Kidney (tissue), 14 donors: ENCODE measurements around the gene NUDT3. TPM values are rescaled to one million over a fixed set of nuclear protein-coding genes. Genes with fewer than 3 reads are reported as not detected.

Experiments
- DNase-seq, 5 donors: peaks; one replicate each; pipeline ENCODE4 v3.0.0-alpha.2; 2013 to 2020
- FAIRE-seq: peaks from 2 replicates; lab custom pipeline; 2012; peaks lifted over from hg19 to GRCh38; lab: Jason Lieb, UNC
- H3K27ac ChIP-seq, 2 donors: one replicate each; pipeline ENCODE4 v1.7.0; 2013; ENCODE audit warnings: low read depth in 2 of 2, low read length in 2 of 2, inconsistent platforms in 1 of 2
- H3K27me3 ChIP-seq: one replicate; pipeline ENCODE4 v1.7.1; 2013; ENCODE audit warnings: low read length, inconsistent platforms; ENCODE audit not compliant: control insufficient read depth, insufficient read depth
- H3K36me3 ChIP-seq, 3 donors: one replicate each; pipeline versions ENCODE4 v1.7.0 to v1.7.1; 2013; ENCODE audit warnings: low read length in 3 of 3, control low read depth in 1 of 3, inconsistent platforms in 1 of 3; ENCODE audit not compliant: insufficient read depth in 3 of 3, control insufficient read depth in 2 of 3
- H3K4me1 ChIP-seq, 3 donors: one replicate each; pipeline versions ENCODE4 v1.7.0 to v1.7.1; 2013; ENCODE audit warnings: low read length in 3 of 3, inconsistent platforms in 1 of 3, low read depth in 1 of 3; ENCODE audit not compliant: control insufficient read depth in 2 of 3, insufficient read depth in 2 of 3
- H3K4me3 ChIP-seq, 3 donors: one replicate each; pipeline versions ENCODE4 v1.7.0 to v1.8.1; 2013; ENCODE audit warnings: low read length in 3 of 3, control low read depth in 1 of 3, inconsistent platforms in 1 of 3
- H3K9ac ChIP-seq, 3 donors: one replicate each; pipeline versions ENCODE4 v1.7.0 to v1.7.1; 2013; ENCODE audit warnings: low read length in 3 of 3, control low read depth in 1 of 3, inconsistent platforms in 1 of 3
- H3K9me3 ChIP-seq, 3 donors: one replicate each; pipeline versions ENCODE4 v1.7.0 to v1.7.1; 2013; ENCODE audit warnings: low read length in 3 of 3, control low read depth in 1 of 3, inconsistent platforms in 1 of 3; ENCODE audit not compliant: control insufficient read depth in 2 of 3, insufficient read depth in 1 of 3
- intact Hi-C: fragments of 100-400 bp; cut with DNase I; formaldehyde crosslinking; loops from one replicate; pipeline ENCODE4 v1.11.1; 2022
- polyA plus RNA-seq: library from polyadenylated mRNA; stranded (reverse); fragments of 350-450 nt; fragmentation: Illumina TruSeq; extraction: RNeasy Lipid Tissue Mini Kit (QIAGEN cat#74804); gene quantifications from one replicate; pipeline ENCODE4 v1.2.3, GENCODE V29; 2014; ENCODE audit warnings: low read depth, low replicate concordance; ENCODE audit not compliant: insufficient read depth
- total RNA-seq: library from RNA; stranded (reverse); fragmentation: NEBNext Ultra II Directional; extraction: Animal tissue kit (Norgen Biotek cat#: 25700); gene quantifications from one replicate; pipeline ENCODE4 v1.2.1, GENCODE V29; 2021
- TF ChIP-seq, protein P1 (sequence below): IDR thresholded peaks from 3 replicates; pipeline ENCODE4 v1.5.1; 2012; ENCODE audit warnings: mild to moderate bottlenecking, moderate library complexity, borderline replicate concordance; ENCODE audit not compliant: insufficient read depth; ENCODE audit errors: extremely low read depth
- donor health status: control.
- donor health status: control.
- donor health status: control.
- donor health status: control.
- donor health status: control.
- donor health status: DM: yes; HTN: yes; CAD: no.
- donor health status: Normal renal cell carcinoma (clear cell type).

NUDT3 gene
- total and polyA plus RNA-seq, 2 donors from 2014 or later, result 17.7 to 53.8 TPM

DNA sequence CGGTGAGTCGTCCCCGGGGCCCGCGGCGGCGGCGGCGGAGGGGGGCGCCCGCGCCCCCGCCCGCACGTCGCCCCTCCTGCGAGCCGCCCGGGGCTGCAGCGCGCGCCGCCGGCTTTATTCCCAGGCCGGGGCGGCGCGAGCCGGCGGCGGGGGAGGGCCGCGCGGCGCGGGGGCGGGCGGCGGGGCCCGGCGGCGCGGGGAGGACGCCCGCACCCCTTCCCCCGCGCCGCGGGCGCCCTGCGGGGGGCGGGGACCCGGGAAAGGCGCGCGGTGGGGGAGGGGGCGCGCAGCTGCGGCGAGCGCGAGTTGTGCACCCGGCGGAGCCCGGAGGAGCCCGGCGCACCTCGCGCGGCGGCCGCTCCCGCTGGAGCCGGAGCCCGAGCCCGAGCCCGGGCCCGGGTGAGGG, 155.2 kb downstream of the NUDT3 start:
- no peaks in the 10 kb centered on the region for H3K9me3 ChIP-seq
- DNase-seq, result peak in 2 of 5 donors; percentile 20 to 54
- H3K9ac ChIP-seq, result peak overlapping the region in 2 of 3 donors; percentile 65 to 69
- H3K36me3 ChIP-seq, result no peaks in the 10 kb centered on the region
- TF ChIP-seq, protein P1, sequence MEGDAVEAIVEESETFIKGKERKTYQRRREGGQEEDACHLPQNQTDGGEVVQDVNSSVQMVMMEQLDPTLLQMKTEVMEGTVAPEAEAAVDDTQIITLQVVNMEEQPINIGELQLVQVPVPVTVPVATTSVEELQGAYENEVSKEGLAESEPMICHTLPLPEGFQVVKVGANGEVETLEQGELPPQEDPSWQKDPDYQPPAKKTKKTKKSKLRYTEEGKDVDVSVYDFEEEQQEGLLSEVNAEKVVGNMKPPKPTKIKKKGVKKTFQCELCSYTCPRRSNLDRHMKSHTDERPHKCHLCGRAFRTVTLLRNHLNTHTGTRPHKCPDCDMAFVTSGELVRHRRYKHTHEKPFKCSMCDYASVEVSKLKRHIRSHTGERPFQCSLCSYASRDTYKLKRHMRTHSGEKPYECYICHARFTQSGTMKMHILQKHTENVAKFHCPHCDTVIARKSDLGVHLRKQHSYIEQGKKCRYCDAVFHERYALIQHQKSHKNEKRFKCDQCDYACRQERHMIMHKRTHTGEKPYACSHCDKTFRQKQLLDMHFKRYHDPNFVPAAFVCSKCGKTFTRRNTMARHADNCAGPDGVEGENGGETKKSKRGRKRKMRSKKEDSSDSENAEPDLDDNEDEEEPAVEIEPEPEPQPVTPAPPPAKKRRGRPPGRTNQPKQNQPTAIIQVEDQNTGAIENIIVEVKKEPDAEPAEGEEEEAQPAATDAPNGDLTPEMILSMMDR, result no peak
- H3K4me3 ChIP-seq, result peak overlapping the region in 1 of 3 donors; percentile 61
- peaks cover 0 to 7% (median 0%) of the 10 kb centered on the region in 3 donors for H3K4me1 ChIP-seq
- no peak for FAIRE-seq
- no peaks in the 10 kb centered on the region for H3K27me3 ChIP-seq
- intact Hi-C loops, result no loop called here
- H3K27ac ChIP-seq, result no peak overlapping the region

DNA sequence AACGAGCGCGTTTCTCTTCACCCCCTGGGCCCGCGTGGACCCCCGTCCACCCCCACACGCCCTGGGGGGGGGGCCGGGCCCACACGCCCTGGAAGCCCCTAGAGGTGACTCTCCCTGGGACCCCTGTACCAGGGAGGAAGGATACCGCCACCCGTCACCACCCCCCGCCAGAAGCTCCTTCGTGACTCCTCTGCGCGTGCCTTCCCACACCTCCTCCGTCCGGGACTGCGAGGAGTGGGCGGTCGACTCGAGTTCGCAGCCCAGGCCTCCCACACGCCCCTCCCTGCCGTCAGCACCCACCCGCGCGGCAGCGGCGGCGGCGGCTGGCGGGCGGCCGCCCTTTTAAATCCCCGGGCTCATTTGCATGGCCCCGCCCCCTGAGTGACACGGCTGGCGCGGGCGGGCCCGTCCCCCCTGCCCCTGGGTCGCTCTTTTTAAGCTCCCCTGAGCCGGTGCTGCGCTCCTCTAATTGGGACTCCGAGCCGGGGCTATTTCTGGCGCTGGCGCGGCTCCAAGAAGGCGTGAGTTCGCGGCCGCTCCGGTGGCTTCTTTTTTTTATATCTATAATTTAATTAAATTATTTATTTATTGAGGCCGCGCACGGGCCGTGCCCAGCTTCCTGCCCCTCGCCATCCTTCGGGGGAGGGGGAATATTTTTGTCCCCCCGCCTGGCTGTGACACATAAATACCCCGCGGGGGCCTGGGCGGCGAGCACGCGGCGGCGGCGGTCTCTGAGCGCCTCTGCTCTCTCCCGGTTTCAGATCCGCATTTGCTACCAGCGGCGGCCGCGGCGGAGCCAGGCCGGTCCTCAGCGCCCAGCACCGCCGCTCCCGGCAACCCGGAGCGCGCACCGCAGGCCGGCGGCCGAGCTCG, 155.8 kb downstream of the NUDT3 start, which contains the start of gene HMGA1:
Gene HMGA1 (plus strand): TSS at position 431 of the 873 bp plus-strand sequence. CDS start 3,908 bp downstream, outside the sequence.
- intact Hi-C loops, result no loop called here
- H3K9me3 ChIP-seq, result no peaks in the 10 kb centered on the region
- FAIRE-seq, result no peak
- H3K36me3 ChIP-seq, result no peaks in the 10 kb centered on the region
- H3K4me1 ChIP-seq, result peaks cover 0 to 7% (median 0%) of the 10 kb centered on the region in 3 donors
- H3K27ac ChIP-seq, result peak within 1 kb of the TSS; percentile 91 to 93
- H3K27me3 ChIP-seq, result no peaks in the 10 kb centered on the region
- peak within 1 kb of the TSS in 2 of 3 donors; percentile 69 to 78 for H3K9ac ChIP-seq
- peak within 1 kb of the TSS; percentile 26 to 61 (median 47) for H3K4me3 ChIP-seq
- TF ChIP-seq, protein P1, result no peak
- peak; percentile 92 to 96 (median 95) for DNase-seq

DNA sequence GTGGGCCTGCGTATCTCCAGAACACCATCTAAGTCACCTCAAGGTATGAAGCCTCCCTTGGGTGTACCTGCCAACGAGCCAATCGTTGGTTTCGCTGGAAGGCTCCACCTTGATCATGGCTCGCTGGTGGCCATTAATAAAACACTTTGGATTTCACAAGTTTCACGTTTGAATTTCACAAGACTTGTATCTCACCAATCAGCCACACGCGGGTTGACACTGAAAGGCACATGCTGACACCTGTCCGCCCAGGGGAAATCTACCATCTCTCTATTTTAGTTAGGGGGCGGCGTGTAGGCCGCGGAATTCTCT, 156.4 kb downstream of the NUDT3 start:
- H3K36me3 ChIP-seq, result no peaks in the 10 kb centered on the region
- peak overlapping the region in 1 of 3 donors; percentile 78 for H3K9ac ChIP-seq
- FAIRE-seq (no peak), DNase-seq (peak in 3 of 5 donors; percentile 50 to 66 (median 59))
- H3K4me1 ChIP-seq, result peaks cover 0 to 7% (median 0%) of the 10 kb centered on the region in 3 donors
- H3K9me3 ChIP-seq, result no peaks in the 10 kb centered on the region
- no peaks in the 10 kb centered on the region for H3K27me3 ChIP-seq
- peak overlapping the region; percentile 26 to 57 (median 47) for H3K4me3 ChIP-seq
- TF ChIP-seq, protein P1, result no peak
- intact Hi-C loops, result no loop called here
- peak overlapping the region; percentile 91 to 93 for H3K27ac ChIP-seq
